Neural cell (in vitro differentiated cells): ENCODE results near the gene DOCK2. TPM values are rescaled to one million over a fixed set of nuclear protein-coding genes. Genes with fewer than 3 reads are reported as not detected.

Experiments
- H2AFZ ChIP-seq: fragments of 200-600, 300-800 bp; sonication (generic), shearing (Covaris generic); 2 replicates; pipeline ENCODE4 v1.6.0; 2014; ENCODE audit warnings: low read depth, mild to moderate bottlenecking, antibody characterized with exemption, low read length, moderate library complexity
- H3F3A ChIP-seq: fragments of 200-600 bp; shearing (Covaris generic); 2 replicates; pipeline ENCODE4 v1.6.1; 2016; ENCODE audit warnings: mild to moderate bottlenecking, moderate library complexity, mixed read lengths, antibody characterized with exemption, low read length; ENCODE audit not compliant: insufficient read depth, poor library complexity, severe bottlenecking
- H3K27ac ChIP-seq: fragments of 200-600, 300-800 bp; sonication (generic), shearing (Covaris generic); 2 replicates; pipeline ENCODE4 v1.5.1; 2014; ENCODE audit warnings: mild to moderate bottlenecking, low read length, moderate library complexity
- H3K27me3 ChIP-seq: fragments of 300-800, 200-600 bp; sonication (generic), shearing (Covaris generic); 2 replicates; pipeline ENCODE4 v1.6.0; 2014; ENCODE audit warnings: mild to moderate bottlenecking, low read depth, low read length, moderate library complexity; ENCODE audit not compliant: insufficient read depth
- H3K36me3 ChIP-seq: fragments of 300-800, 200-600 bp; sonication (generic), shearing (Covaris generic); 2 replicates; pipeline ENCODE4 v1.5.1; 2014; ENCODE audit warnings: mild to moderate bottlenecking, antibody characterized with exemption, low read length, moderate library complexity; ENCODE audit not compliant: insufficient read depth
- H3K4me2 ChIP-seq: fragments of 300-800, 200-600 bp; sonication (generic), shearing (Covaris generic); 2 replicates; pipeline ENCODE4 v1.6.0; 2014; ENCODE audit warnings: mild to moderate bottlenecking, low read length
- H3K4me3 ChIP-seq: fragments of 300-800, 200-600 bp; sonication (generic), shearing (Covaris generic); 2 replicates; pipeline ENCODE4 v1.5.1; 2014; ENCODE audit warnings: mild to moderate bottlenecking, low read length, moderate library complexity
- H3K79me2 ChIP-seq: fragments of 200-600 bp; shearing (Covaris generic); replicated peaks from 2 replicates; pipeline ENCODE4 v1.6.0; 2014; ENCODE audit warnings: mild to moderate bottlenecking, low read length, moderate library complexity; ENCODE audit not compliant: insufficient read depth
- H3K9ac ChIP-seq: fragments of 300-800, 200-600 bp; sonication (generic), shearing (Covaris generic); 2 replicates; pipeline ENCODE4 v1.6.1; 2016; ENCODE audit warnings: mild to moderate bottlenecking, low read length, mixed read lengths
- H3K9me2 ChIP-seq: fragments of 200-600 bp; shearing (Covaris generic); 2 replicates; pipeline ENCODE4 v1.6.1; 2016; ENCODE audit warnings: mild to moderate bottlenecking, low read length, mixed read lengths; ENCODE audit not compliant: insufficient read depth
- H3K9me3 ChIP-seq: fragments of 200-600, 300-800 bp; sonication (generic), shearing (Covaris generic); 2 replicates; pipeline ENCODE4 v1.6.1; 2016; ENCODE audit warnings: mild to moderate bottlenecking, mixed run types, low read length, moderate library complexity, mixed read lengths
- H4K20me1 ChIP-seq: fragments of 200-600 bp; shearing (Covaris generic); 2 replicates; pipeline ENCODE4 v1.6.1; 2016; ENCODE audit warnings: mild to moderate bottlenecking, mixed run types; ENCODE audit not compliant: insufficient read depth
- EP300 ChIP-seq: fragments of 450-650 bp; conservative IDR thresholded peaks from 2 replicates; pipeline ENCODE4 v1.6.1; 2014; ENCODE audit warnings: antibody characterized with exemption, mild to moderate bottlenecking, moderate library complexity; ENCODE audit not compliant: poor library complexity, severe bottlenecking
- EZH2 ChIP-seq: fragments of 200-600, 300-800 bp; shearing (Covaris generic), sonication (generic); IDR thresholded peaks from 2 replicates; pipeline ENCODE4 v1.6.1; 2014; ENCODE audit warnings: antibody characterized with exemption, low read length, borderline replicate concordance, mild to moderate bottlenecking; ENCODE audit not compliant: insufficient read depth, poor library complexity, severe bottlenecking
- MXI1 ChIP-seq: fragments of 450-650 bp; conservative IDR thresholded peaks from 2 replicates; pipeline ENCODE4 v1.6.1; 2014; ENCODE audit warnings: antibody characterized with exemption, mild to moderate bottlenecking; ENCODE audit not compliant: poor library complexity, severe bottlenecking
- POLR2AphosphoS5 ChIP-seq: IDR thresholded peaks from 2 replicates; pipeline ENCODE4 v1.6.1; 2012
- SMC3 ChIP-seq: fragments of 450-650 bp; conservative IDR thresholded peaks from 2 replicates; pipeline ENCODE4 v1.6.1; 2014; ENCODE audit warnings: antibody characterized with exemption, mild to moderate bottlenecking, moderate library complexity; ENCODE audit not compliant: poor library complexity
- TAF1 ChIP-seq: IDR thresholded peaks from 2 replicates; pipeline ENCODE4 v1.6.1; 2012; ENCODE audit warnings: low read depth
- polyA plus RNA-seq: library from polyadenylated mRNA; depleted of rRNA; stranded (reverse); fragments of >200 nt; gene quantifications from 2 replicates; pipeline ENCODE4 v1.2.3, GENCODE V29; 2014
- TF ChIP-seq, protein P1 (sequence below): fragments of 450-650 bp; IDR thresholded peaks from 2 replicates; pipeline ENCODE4 v1.5.1; 2014; ENCODE audit warnings: antibody characterized with exemption, mild to moderate bottlenecking, moderate library complexity; ENCODE audit not compliant: poor library complexity, severe bottlenecking
- TF ChIP-seq, protein P2 (sequence below): IDR thresholded peaks from 2 replicates; pipeline ENCODE4 v1.6.1; 2012; ENCODE audit warnings: borderline replicate concordance

The DOCK2 gene
- polyA plus RNA-seq, 1 donor from 2014 or later: 0.15 TPM

DNA sequence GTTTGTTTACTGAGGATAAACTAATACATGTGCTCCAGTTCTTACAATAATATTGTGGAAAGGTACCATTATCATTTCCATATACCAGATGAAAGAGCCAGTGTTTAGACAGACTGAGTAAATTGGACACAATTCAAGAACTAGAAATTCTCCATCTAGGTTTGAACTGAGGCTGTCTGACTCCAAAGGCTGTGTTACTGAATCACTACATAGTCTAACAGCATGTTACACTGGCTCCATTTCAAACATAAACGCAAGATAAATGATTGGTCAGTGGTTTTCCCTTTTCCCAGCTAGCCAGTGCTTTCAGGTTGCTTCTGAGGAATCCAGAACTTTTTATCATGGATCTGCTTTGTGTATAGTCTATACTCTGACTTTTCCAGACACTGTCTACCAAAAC, 45.4 kb upstream of the DOCK2 start:
- TF ChIP-seq, protein P1, sequence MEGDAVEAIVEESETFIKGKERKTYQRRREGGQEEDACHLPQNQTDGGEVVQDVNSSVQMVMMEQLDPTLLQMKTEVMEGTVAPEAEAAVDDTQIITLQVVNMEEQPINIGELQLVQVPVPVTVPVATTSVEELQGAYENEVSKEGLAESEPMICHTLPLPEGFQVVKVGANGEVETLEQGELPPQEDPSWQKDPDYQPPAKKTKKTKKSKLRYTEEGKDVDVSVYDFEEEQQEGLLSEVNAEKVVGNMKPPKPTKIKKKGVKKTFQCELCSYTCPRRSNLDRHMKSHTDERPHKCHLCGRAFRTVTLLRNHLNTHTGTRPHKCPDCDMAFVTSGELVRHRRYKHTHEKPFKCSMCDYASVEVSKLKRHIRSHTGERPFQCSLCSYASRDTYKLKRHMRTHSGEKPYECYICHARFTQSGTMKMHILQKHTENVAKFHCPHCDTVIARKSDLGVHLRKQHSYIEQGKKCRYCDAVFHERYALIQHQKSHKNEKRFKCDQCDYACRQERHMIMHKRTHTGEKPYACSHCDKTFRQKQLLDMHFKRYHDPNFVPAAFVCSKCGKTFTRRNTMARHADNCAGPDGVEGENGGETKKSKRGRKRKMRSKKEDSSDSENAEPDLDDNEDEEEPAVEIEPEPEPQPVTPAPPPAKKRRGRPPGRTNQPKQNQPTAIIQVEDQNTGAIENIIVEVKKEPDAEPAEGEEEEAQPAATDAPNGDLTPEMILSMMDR: no peak
- no peak for TF ChIP-seq EZH2
- TF ChIP-seq SMC3: no peak
- no peak for TF ChIP-seq EP300
- no peak for TF ChIP-seq MXI1
- TF ChIP-seq TAF1: no peak
- Histone ChIP-seq H3K4me3 (no peak overlapping the region), H2AFZ (no peak overlapping the region), H3K9me3 (no peaks in the 10 kb centered on the region), H3K4me2 (no peak overlapping the region), H3K9ac (no peak overlapping the region), H3K27me3 (no peaks in the 10 kb centered on the region), H4K20me1 (no peaks in the 10 kb centered on the region), H3F3A (no peaks in the 10 kb centered on the region), H3K27ac (no peak overlapping the region), H3K79me2 (no peaks in the 10 kb centered on the region), H3K9me2 (no peaks in the 10 kb centered on the region), H3K36me3 (peaks cover 4% of the 10 kb centered on the region)

DNA sequence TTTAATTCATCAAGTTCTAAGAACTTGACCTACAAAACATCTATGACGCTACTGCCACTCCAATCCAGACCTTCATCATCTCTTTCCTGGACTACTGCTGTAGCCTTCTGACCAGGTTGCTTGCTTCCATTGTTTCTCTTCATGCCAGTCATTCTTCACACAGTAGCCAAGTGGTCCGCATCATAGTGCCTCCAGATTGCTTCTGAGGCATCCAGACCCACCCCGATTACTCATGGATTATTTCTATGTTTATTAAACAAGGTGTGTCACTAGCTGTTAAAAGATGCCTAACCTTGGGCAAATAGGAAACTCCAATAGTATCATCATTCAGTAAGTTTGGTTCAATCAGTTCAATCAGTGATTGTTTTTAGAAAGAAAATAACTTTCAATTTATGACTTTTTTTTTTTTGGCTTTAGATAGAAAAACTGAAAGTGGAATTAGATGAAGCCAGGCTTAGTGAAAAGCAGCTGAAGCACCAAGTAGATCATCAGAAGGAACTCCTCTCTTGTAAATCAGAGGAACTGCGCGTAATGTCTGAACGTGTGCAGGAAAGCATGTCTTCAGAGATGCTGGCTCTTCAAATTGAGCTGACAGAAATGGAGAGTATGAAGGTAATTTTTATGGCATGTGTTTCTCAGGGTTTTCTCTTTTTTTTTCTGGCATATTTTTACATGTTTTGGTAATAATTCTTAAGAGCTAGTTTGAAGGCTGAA, 44.0 kb upstream of the DOCK2 start:
- Histone ChIP-seq H4K20me1 (no peaks in the 10 kb centered on the region), H3K9ac (no peak overlapping the region), H3K27me3 (no peaks in the 10 kb centered on the region), H3K36me3 (peaks cover 4% of the 10 kb centered on the region), H3K79me2 (no peaks in the 10 kb centered on the region), H3K9me2 (no peaks in the 10 kb centered on the region), H3K4me2 (no peak overlapping the region), H3K9me3 (no peaks in the 10 kb centered on the region), H3K27ac (no peak overlapping the region), H3K4me3 (no peak overlapping the region), H3F3A (no peaks in the 10 kb centered on the region), H2AFZ (no peak overlapping the region)
- TF ChIP-seq POLR2AphosphoS5: no peak

DNA sequence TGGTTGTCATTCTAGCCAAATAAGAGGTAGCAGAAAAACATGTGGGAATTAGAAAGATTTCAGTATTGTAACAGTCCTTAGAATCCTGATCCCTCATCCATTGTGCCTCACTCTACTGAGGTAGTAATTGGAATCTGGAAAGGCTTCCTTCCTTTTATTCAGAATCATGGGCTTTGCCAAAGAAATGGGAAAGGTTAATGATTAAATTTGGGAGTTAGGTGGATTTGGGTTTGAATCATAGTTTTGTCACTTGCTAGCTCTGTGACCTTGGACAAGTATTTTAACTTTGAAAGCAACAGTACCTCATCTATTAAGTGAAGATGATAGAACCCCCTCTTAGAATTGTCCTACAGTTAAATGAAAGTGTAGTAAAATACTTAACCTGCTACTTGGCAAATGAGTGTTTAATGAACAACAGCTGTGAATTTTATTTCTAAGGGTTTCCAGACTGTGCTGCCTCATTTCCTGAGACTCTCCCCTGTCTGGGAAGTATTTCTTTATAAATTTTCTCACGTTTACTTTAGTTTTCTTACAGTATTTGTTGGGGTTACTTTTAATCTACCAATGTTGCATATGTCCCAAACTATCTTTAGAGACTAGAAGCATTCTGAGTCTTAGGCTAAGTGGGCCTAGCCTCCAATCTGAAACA, 41.8 kb upstream of the DOCK2 start:
- Histone ChIP-seq H3F3A (no peaks in the 10 kb centered on the region), H3K79me2 (no peaks in the 10 kb centered on the region), H3K9me3 (no peaks in the 10 kb centered on the region), H2AFZ (no peak overlapping the region), H3K4me2 (no peak overlapping the region), H3K27ac (no peak overlapping the region), H3K36me3 (peaks cover 9% of the 10 kb centered on the region), H4K20me1 (no peaks in the 10 kb centered on the region), H3K9ac (no peak overlapping the region), H3K4me3 (no peak overlapping the region), H3K9me2 (no peaks in the 10 kb centered on the region), H3K27me3 (no peaks in the 10 kb centered on the region)
- TF ChIP-seq, protein P2, sequence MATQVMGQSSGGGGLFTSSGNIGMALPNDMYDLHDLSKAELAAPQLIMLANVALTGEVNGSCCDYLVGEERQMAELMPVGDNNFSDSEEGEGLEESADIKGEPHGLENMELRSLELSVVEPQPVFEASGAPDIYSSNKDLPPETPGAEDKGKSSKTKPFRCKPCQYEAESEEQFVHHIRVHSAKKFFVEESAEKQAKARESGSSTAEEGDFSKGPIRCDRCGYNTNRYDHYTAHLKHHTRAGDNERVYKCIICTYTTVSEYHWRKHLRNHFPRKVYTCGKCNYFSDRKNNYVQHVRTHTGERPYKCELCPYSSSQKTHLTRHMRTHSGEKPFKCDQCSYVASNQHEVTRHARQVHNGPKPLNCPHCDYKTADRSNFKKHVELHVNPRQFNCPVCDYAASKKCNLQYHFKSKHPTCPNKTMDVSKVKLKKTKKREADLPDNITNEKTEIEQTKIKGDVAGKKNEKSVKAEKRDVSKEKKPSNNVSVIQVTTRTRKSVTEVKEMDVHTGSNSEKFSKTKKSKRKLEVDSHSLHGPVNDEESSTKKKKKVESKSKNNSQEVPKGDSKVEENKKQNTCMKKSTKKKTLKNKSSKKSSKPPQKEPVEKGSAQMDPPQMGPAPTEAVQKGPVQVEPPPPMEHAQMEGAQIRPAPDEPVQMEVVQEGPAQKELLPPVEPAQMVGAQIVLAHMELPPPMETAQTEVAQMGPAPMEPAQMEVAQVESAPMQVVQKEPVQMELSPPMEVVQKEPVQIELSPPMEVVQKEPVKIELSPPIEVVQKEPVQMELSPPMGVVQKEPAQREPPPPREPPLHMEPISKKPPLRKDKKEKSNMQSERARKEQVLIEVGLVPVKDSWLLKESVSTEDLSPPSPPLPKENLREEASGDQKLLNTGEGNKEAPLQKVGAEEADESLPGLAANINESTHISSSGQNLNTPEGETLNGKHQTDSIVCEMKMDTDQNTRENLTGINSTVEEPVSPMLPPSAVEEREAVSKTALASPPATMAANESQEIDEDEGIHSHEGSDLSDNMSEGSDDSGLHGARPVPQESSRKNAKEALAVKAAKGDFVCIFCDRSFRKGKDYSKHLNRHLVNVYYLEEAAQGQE: no peak
